Glutamatergic neuron (in vitro differentiated cells): ENCODE results near the gene LYZL2. TPM values are rescaled to one million over a fixed set of nuclear protein-coding genes. Genes with fewer than 3 reads are reported as not detected.
"Not testable (repeated sequence)": the region's sequence is repeated elsewhere in the genome, so short reads cannot be mapped to it uniquely, and the experiment has no call there.

Experiments
- DNase-seq: peaks from one replicate; pipeline ENCODE4 v3.0.0; 2022
- H3K27ac Mint-ChIP-seq: one replicate; pipeline ENCODE4 v1.8.0; 2020; ENCODE audit warnings: mild to moderate bottlenecking, mixed read lengths, inconsistent platforms; ENCODE audit not compliant: unreplicated experiment
- H3K27me3 Mint-ChIP-seq: one replicate; pipeline ENCODE4 v1.8.0; 2020; ENCODE audit warnings: mild to moderate bottlenecking, moderate library complexity, mixed read lengths, inconsistent platforms; ENCODE audit not compliant: unreplicated experiment
- H3K36me3 Mint-ChIP-seq: one replicate; pipeline ENCODE4 v1.8.0; 2020; ENCODE audit warnings: mild to moderate bottlenecking, mixed read lengths, inconsistent platforms; ENCODE audit not compliant: unreplicated experiment
- H3K4me1 Mint-ChIP-seq: one replicate; pipeline ENCODE4 v1.8.0; 2020; ENCODE audit warnings: mild to moderate bottlenecking, low read depth, mixed read lengths, inconsistent platforms; ENCODE audit not compliant: unreplicated experiment
- H3K4me3 Mint-ChIP-seq: one replicate; pipeline ENCODE4 v1.8.0; 2020; ENCODE audit warnings: mild to moderate bottlenecking, mixed read lengths, inconsistent platforms; ENCODE audit not compliant: unreplicated experiment
- H3K9me3 Mint-ChIP-seq: one replicate; pipeline ENCODE4 v1.8.0; 2020; ENCODE audit warnings: mild to moderate bottlenecking, moderate library complexity, mixed read lengths, inconsistent platforms; ENCODE audit not compliant: unreplicated experiment
- CTCF ChIP-seq: fragments of 200-600 bp; sonication (generic); IDR thresholded peaks from one replicate; pipeline ENCODE4 v1.5.0; 2021; ENCODE audit not compliant: partially characterized antibody, unreplicated experiment
- total RNA-seq: library from RNA; stranded (reverse); fragmentation: NEBNext Ultra II Directional; extraction: Animal tissue kit (Norgen Biotek cat#: 25700); gene quantifications from one replicate; pipeline ENCODE4 v1.2.1, GENCODE V29; 2021; ENCODE audit not compliant: unreplicated experiment

The LYZL2 gene
- total RNA-seq, 1 donor from 2014 or later = not detected

DNA sequence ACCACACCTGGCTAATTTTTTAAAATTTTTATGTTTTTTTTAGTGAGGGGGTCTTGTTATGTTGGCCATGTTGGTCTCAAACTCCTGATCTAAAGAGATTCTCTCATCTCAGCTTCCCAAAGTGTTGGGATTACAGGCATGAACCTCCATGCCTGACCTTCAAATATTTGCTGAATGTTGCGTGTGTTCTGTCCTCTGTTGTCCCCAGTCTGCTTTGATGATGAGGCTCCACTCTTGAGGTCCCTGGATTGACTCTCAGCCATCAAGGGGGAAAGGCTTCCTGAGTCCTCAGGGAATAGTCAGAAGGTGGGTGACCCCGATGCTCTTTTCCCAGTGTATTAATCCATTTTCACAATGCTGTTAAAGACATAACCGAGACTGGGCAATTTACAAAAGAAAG lies 26.0 kb downstream of the LYZL2 start:
- H3K27ac Mint-ChIP-seq = no peak overlapping the region
- H3K9me3 Mint-ChIP-seq = no peaks in the 10 kb centered on the region
- H3K4me1 Mint-ChIP-seq = peaks cover 8% of the 10 kb centered on the region
- TF ChIP-seq CTCF = no peak
- no peaks in the 10 kb centered on the region for H3K27me3 Mint-ChIP-seq
- no peak for DNase-seq
- no peaks in the 10 kb centered on the region for H3K36me3 Mint-ChIP-seq
- H3K4me3 Mint-ChIP-seq = no peak overlapping the region

DNA sequence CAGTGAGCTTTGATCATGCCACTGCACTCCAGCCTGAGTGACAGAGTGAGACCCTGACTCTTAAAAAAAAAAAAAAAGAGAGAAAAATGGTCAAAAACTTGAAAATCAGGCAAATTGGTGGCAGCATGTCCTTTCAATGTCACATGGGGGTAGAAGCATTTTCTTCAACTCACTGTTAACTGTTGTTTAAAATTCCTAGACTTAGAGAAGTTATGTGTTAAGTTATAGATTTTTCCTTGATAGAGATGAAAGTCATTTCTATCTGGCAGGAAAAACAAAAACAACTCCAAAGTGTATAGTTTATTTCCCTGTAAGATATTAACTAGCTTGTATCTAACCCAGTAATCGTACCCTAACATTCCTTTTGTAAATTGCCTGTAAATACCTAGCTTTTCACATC lies 26.8 kb downstream of the LYZL2 start:
- Mint-ChIP-seq H3K27ac (no peak overlapping the region), H3K9me3 (no peaks in the 10 kb centered on the region), H3K4me3 (no peak overlapping the region), H3K4me1 (peaks cover 8% of the 10 kb centered on the region), H3K27me3 (no peaks in the 10 kb centered on the region), H3K36me3 (no peaks in the 10 kb centered on the region)
- DNase-seq = no peak
- TF ChIP-seq CTCF = no peak

DNA sequence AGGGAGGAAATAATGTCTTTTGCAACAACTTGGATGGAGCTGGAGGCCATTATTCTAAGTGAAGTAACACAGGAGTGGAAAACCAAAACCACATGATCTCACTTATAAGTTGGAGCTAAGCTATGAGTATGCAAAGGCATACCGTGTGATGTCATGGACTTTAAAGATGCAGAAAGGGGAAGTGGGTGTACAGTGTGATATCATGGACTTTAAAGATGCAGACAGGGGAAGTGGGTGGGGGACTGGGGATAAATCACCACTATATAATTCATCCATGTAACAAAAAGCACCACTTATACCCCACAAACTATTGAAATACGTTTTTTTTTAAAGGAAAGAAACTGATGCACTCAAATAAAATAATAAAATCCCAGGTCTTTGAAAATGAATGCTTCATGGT lies 29.5 kb downstream of the LYZL2 start:
- TF ChIP-seq CTCF = no peak
- peaks cover 6% of the 10 kb centered on the region for H3K4me1 Mint-ChIP-seq
- peaks cover 2% of the 10 kb centered on the region for H3K27me3 Mint-ChIP-seq
- no peaks in the 10 kb centered on the region for H3K36me3 Mint-ChIP-seq
- no peak overlapping the region for H3K27ac Mint-ChIP-seq
- DNase-seq = no peak
- no peak overlapping the region for H3K4me3 Mint-ChIP-seq
- peaks cover 4% of the 10 kb centered on the region for H3K9me3 Mint-ChIP-seq

GRCh38 chr10:30598105-30598776 lies 31.3 kb downstream of the LYZL2 start:
- H3K4me1 Mint-ChIP-seq = peaks cover 3% of the 10 kb centered on the region
- H3K4me3 Mint-ChIP-seq = no peak overlapping the region
- H3K27me3 Mint-ChIP-seq = peaks cover 5% of the 10 kb centered on the region
- H3K27ac Mint-ChIP-seq = no peak overlapping the region
- TF ChIP-seq CTCF = no peak
- no peak for DNase-seq
- peaks cover 4% of the 10 kb centered on the region for H3K9me3 Mint-ChIP-seq
- H3K36me3 Mint-ChIP-seq = no peaks in the 10 kb centered on the region

DNA sequence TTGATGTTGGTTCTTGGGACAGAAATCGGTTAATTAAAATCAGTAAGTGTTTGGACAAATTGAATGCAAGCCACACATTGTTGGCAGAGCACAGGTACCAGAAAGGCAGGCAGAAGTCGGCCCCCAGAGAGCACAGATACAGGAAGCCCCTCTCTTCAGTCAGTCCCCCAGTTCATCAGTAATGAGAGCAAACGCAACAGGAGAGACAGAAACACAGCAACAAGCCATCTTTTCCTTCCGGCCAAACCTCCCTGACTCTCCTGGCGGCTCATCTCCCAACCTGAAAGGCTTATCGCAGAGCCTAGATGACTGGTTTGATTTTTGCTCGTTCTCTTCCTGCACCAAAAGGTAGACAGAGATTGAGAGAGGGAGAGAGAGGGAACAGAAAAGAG lies 32.1 kb downstream of the LYZL2 start:
- not testable (repeated sequence) for H3K4me3 Mint-ChIP-seq

GRCh38 chr10:30596493-30597432 lies 32.8 kb downstream of the LYZL2 start:
- not testable (repeated sequence) for H3K4me1 Mint-ChIP-seq

More for the DNA sequence above, 32.1 kb downstream of the LYZL2 start:
- not testable (repeated sequence) for H3K27me3 Mint-ChIP-seq, H3K9me3 Mint-ChIP-seq, H3K36me3 Mint-ChIP-seq, DNase-seq, H3K4me1 Mint-ChIP-seq, H3K27ac Mint-ChIP-seq

More at GRCh38 chr10:30596493-30597432, 32.8 kb downstream of the LYZL2 start:
- not testable (repeated sequence) for H3K36me3 Mint-ChIP-seq, DNase-seq, H3K27me3 Mint-ChIP-seq, H3K27ac Mint-ChIP-seq, H3K9me3 Mint-ChIP-seq, H3K4me3 Mint-ChIP-seq
